Activated CD4-positive, alpha-beta T cell treated with anti-CD3 and anti-CD28 coated beads, Interleukin-2, amount 50 U/mL, for 24 hours (primary cell): ENCODE data around the gene SYT8.
"Not testable (repeated sequence)": the region's sequence is repeated elsewhere in the genome, so short reads cannot be mapped to it uniquely, and the experiment has no call there.

ENCODE experiments used
- DNase-seq, 2 donors: peaks; one replicate each; pipeline ENCODE4 v3.0.0-alpha.2; 2020; ENCODE audit warnings: low read depth in 1 of 2, low spot score in 1 of 2

The SYT8 gene

GRCh38 chr11:1883346-1884302 lies 48.8 kb downstream of the SYT8 start:
- DNase-seq = no peak

- DNase-seq = no peak
These were observed 49.5 kb downstream of the SYT8 start for GRCh38 chr11:1884303-1884700.

- not testable (repeated sequence) for DNase-seq
These were observed 51.8 kb downstream of the SYT8 start for GRCh38 chr11:1886551-1886950.
